NCI-H748 treated with DMSO at 0.1 percent for 48 hours (cell line): ENCODE data around the gene ELOVL5.
"Not testable (repeated sequence)": the region's sequence is repeated elsewhere in the genome, so short reads cannot be mapped to it uniquely, and the experiment has no call there.

ENCODE experiments used
- DNase-seq: peaks from one replicate; lab custom pipeline; 2025; lab: John Stamatoyannopoulos, UW

The ELOVL5 gene

DNA sequence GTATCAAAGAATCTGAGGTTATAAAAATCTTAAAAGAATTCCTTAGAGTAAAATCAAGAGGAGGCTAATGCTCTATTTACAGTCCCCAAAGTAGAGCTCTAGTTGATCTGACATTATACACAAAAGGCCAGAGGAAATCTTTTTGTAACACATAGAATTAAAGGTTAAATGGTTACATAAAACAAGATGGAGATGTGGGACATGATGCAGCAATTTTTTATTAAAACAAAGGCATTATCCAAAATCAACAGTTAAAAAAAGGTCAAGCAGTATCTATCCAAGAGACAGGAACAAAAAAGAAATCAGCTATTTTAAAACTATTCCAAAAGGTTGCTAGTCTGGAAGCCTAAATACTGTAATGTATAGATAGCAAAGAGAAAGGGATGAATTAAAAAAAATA lies 20.4 kb downstream of the ELOVL5 start:
- no peak for DNase-seq

DNA sequence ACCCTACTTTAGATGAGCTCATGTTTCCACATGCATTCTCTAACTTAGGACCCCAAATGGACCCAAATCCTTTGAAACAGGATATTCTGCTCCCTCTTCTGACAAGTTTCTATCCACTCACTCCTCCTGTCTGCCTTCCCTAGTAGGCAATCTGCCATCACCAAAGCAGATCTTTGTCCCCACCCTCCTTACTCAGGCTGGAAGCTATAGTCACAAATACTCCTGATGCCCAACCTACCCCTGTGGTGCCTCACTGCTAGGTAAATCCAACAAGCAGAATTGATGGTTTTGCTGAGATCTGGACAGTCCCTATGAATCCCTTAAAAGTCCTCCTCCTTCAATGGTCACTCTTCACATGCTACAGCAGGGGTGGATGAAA lies 21.7 kb downstream of the ELOVL5 start:
- no peak for DNase-seq

DNA sequence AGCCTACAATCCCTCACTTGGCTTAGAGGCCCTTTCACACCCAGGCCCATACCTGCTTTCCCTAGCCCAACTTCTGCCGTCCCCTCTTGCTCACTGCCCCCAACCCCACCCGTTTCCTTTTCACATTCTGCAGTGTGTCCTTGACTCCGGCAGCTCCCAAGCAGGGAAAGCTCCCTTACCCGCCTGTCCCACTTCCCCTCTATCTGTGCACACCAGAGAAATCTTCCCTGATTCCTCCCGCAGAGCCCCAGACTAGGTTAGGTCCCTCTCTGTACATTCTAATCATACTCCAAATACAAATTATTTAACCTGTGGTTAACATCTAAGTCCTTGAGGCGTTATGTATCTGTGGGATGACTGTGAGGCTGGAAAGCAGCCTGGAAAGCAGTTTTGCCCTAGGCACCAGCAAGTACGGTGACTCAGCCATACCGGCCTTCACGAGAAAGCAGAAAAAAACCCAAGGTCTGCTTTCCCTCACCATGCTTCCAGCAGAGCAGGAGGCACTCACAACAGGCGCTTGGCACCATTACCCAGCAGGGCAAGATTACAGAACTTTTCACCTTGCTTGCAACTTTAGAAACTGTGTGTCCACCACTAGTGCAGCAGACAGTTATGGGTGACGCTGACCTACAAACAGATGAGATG lies 22.3 kb downstream of the ELOVL5 start:
- no peak for DNase-seq

DNA sequence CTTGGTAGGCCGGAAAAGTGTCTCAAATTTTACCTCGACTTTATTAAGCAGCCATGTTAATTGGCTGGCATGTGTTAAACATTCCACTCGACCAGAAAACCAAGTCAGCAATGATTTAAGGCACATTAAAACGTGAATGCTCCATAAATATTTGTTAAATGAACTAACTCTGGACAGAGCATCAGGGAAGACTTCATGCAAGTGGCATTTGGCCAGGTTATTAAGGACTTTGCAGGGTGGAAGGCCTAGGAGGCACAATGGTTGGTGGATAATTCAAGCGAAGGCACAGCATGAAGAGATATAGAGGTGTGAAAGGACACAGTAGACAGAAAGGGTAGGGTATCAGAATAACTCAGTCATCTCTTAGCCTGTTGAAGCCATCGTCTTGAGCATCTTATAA lies 23.0 kb downstream of the ELOVL5 start:
- no peak for DNase-seq

DNA sequence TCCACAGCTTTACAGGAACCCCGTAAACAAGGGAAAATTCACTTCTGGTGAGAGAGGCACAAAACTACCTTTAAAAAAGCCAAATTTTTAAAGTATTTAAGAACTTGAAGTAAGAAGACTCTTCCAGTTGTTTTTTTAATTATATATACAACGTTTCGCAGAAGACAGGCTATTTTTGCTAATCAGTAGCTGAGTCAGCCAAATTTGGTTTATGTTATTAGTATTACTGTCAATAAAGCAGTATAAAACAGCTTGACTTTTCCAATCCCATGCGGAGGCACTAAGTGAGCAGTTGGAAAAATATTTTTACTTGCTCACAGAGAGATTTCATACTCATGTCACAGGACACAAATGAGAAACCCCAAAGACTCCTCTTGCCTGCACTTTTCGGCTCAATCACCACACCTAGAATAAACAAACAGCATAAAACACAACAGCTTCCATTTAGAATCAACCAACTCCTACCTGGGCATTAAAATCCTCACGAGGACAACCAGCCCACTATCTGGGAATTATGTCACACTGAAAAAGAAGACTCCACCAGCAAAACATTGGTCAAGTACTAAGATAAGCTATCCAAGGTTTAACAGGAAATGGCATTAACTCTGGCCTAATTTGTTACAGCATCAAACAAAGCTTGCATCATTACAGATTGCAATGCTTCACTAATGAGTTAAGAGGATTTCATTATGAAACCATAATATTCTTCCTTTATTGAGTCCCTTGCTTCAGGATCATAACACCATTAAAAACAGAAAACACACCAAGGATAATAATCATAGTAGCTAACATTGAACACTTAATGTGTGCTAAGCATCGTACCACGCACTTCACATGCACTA lies 26.3 kb downstream of the ELOVL5 start:
- DNase-seq: no peak

DNA sequence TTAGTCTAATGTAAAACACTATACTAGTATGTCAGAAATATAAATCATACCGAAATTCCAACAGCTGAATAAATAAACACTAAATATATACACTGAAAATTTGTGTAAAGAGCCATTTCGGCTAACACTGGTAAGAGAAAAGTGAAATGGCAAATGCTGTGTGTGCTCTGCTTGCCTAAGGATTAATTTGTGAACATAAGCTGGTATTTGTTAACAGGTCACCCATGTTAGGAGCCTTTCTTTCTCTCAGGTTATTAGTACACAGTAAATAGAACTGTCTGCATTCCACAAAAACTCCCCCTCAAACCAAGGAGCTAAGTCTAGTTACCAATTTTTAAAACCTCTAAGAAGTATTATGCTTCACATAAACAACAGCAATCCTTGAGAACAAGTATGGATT lies 27.0 kb downstream of the ELOVL5 start:
- no peak for DNase-seq

DNA sequence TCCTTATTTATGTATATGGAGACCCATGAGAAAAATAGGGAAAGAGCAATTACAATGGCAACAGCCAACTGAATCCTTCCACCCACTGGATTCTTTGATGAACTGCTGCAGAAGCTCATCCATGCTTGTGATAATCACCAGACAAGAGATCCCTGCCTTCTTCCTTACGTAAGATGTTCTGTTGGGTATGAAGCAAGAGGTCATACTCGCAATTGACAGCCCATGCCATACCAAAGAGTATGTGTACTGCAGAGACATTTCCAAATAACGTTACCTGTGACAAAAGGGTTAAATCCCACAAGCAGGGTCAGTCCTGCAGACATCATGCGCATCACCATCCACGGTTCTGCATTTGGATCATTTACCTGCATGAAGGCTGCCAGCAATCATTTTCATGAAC lies 27.8 kb downstream of the ELOVL5 start:
- no peak for DNase-seq

DNA sequence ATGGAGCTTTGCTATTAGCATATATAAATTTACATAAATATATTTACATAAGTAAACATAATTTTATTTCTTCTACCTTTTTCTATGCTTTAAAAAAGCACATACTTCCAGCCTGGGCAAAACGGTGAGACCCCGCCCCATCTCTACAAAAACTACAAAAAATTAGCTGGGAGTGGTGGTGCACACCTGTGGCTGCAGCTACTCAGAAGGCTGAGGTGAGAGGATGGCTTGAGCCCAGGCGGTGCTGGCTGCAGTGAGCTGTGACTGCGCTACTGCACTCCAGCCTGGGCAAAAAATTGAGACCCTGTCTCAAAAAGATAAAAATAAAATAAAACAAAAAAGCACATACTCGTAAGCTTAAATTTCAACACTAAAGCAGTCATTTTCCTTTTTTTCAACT lies 30.3 kb downstream of the ELOVL5 start:
- no peak for DNase-seq

DNA sequence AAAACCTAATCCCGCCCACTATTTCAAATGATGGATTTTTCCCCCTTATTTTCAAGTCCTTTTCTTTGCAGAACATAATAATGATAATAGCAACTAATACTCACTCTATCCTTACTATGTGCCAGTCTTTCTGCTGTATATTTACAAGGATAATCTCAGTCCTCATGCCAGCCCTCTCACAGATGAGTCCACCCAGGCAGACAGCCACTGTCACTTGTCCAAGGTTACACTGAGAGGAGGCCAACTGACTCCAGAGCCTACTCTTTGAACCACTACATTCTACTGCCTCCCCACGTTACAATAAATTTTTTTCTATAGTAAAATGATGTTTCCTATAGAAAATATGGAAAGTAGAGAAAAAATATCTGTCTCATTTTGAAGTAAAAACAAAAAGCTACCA lies 30.9 kb downstream of the ELOVL5 start:
- DNase-seq: no peak

DNA sequence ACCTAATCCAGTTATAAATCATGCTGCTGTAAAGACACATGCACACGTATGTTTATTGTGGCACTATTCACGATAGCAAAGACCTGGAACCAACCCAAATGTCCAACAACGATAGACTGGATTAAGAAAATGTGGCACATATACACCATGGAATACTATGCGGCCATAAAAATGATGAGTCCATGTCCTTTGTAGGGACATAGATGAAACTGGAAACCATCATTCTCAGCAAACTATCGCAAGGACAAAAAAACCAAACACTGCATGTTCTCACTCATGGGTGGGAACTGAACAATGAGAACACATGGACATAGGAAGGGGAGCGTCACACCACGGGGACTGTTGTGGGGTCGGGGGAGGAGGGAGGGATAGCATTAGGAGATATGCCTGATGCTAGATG lies 31.5 kb downstream of the ELOVL5 start:
- not testable (repeated sequence) for DNase-seq

DNA sequence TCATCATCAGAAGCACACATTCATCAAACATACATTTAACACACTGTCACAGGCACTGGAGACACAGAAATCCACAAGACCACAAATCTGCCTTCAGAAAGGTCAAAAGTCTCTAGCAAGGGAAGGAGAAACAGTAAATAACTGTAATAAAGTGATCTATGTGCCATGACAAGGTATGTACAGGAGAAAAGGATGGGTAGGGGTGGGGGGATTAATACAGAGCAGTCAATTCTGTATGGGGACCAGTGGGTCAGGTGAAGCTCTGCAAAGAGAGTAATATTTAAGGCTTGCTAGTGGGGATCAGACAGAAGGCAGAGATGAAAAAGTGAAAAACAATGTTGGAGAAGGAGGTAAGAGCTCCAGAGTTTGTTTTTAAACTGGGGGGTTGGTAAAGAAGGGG lies 32.6 kb downstream of the ELOVL5 start:
- no peak for DNase-seq

DNA sequence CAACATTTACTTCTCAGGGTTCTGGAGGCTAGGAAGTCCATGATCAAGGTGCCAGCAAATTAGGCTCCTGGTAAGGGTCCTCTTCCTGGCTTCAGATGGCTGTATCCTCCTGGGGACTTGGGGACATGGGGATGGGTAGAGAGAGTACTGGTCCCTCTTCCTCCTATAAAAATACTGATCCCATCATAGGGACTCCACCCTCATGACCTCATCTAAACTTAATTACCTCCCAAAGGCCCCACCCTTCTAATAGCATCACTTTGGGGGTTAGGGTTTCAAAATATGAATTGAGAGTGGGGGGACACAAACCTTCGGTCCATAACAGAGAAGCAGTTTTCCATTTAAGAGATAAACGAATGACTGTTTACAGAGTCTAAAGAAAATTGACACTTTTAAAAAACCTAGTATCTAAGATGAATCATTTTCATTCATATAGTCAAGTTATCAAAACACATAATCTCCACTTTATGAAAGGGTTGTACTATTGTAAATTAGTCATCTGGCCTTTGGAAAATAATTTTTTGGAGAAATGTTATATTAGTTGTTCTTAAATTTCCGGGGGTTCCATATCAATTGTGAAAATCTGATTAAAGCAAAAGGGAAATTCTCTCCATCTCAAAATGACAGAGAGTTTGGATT lies 33.5 kb downstream of the ELOVL5 start:
- no peak for DNase-seq

DNA sequence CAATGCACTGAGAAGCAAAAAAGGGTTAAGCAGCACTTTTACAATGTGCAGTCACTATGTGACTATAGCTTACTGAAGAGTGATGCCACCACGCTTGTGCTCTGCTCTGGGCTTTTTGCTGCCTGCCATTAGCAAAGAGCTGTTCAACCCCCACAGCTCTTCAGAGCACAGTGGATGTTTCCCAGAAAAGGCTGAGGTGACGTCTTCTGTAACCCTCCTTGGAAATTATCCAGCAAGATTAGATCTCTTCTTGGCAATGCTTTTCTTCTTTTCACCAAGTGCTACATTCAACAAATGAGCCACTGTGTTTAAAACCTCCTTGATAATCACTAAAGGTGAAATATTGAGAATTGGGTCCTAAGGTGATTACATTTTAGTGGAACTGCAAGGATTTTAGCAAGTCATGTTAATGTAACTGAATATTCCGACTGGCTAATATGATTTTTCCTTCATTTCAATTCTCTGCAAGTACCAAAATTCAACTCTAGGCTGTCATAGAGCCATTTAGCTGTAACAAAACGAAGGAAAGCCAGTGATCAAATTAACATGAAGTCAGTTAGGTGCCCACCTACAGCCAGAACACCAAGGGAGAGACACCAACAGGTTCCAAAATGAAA lies 34.9 kb downstream of the ELOVL5 start:
- no peak for DNase-seq

DNA sequence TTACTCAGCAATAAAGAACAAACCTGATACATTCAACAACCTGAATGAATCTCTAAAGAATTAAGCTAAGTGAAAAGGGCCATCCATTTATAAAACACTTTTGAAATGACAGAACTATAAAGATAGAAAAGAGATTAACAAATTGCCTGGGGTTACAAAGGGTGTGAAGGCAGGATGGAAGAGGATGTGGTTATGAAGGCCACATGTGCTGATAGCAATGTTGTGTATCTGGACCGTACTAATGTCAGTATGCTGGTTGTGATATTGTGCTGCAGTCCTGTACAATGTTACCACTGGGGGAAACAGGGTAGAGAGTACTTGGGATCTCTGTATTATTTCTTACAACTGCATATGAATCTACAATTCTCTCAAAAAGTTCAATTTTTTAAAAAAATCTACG lies 36.4 kb downstream of the ELOVL5 start:
- no peak for DNase-seq

DNA sequence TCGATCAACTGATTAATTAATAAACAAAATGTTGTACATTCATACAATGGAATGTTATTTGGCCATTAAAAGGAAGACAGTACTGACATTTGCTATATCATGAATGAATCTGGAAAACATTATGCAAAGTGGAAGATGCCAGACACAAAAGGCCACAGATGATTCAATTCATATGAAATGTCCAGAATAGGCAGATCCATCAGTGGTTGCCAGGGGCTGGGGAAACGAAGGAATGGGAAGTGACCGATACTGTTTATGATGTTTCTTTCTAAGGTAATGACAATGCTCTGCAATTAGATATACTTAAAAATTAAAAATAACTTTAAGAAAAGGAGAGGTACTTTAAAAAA lies 37.2 kb downstream of the ELOVL5 start:
- no peak for DNase-seq

DNA sequence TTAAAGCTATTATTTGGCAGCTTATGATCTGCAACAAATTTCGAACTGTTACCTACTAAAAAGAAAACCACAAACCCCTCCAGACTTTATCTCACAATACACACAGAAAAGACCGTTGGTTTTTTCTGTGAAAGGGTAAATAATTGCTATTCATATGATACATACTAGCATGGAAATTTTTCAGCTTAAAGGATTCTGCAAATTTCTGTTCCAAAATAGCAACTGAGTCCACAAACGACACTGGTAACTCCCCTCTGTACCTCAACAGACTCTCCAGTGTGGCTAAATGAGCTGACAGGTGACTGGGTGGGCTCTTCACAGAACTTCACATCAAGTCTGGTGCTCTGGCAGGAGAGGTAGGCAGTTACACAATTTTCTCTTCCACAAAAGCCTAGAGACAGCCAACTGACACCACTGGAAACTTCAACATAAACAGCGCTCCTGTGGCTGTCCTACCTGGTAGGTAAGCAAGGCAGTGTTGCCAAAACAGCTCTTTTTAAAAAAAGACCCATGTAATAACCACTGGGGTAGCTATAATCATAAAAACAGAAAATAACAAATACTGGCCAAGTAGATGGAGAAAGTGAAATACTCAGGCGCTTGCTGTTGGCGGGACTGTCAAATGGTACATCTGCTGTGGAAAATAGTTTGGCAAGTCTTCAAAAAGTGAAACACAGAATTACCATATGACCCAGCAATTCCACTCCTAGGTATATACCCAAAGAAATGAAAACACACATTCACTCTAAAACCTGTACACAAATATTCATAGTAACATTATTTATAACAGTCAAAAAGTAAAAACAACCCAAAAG lies 37.8 kb downstream of the ELOVL5 start:
- DNase-seq: no peak

DNA sequence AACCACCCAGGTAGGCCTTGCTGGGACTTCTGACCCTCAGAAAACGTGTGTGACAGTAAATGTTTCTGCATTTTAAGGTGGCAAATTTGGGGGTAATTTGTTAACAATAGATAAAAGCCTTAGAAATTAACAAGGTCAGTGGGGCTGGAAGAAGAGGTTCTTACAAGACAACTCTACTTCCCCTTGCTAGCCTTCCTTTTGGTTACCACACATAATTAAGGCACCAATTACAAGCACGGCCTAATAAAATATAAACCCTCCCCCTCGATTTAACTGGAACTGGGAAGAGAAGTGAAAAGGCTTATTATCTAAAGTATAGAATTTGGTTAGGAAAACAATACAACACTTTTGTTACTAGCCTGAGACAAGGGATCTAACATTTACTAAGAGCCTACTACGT lies 38.8 kb downstream of the ELOVL5 start:
- no peak for DNase-seq

DNA sequence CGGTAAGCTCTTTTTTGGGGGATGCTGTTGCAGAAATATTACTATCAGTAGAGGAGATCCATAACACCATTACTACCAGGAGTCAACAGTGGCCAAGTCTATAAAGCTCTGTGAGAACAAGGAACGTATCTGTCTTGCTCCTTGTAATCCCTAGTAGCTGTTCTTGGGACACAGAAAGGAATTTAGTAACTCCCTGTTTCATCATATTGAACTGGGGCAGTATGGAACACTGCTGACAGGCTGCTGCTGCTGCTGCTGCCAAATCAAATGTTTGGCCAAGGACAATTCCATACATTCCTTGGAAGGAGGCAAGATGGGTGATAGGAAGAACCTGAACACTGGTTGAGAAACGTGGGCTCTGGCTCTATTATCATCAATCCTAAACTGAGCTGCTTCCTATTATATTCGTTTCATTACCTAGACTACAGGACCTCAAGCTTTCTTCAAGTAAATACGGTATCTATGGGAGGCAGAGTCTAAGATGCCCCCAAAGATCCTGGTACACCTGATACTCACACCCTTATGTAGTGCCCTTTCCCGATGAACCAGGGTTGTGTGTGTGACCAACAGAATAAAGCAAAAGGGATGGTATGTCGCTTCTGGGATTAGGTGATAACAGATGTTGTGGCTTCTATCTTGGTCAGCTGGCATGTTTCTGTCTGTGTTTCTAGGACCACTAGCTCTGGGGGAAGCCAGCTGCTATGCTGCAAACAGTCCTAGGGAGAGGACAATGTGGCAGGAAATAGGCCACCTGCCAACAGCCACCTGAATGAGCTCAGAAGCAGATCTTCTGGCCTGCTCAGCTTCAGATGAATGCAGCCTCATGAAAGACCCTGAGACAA lies 39.5 kb downstream of the ELOVL5 start:
- DNase-seq: no peak

DNA sequence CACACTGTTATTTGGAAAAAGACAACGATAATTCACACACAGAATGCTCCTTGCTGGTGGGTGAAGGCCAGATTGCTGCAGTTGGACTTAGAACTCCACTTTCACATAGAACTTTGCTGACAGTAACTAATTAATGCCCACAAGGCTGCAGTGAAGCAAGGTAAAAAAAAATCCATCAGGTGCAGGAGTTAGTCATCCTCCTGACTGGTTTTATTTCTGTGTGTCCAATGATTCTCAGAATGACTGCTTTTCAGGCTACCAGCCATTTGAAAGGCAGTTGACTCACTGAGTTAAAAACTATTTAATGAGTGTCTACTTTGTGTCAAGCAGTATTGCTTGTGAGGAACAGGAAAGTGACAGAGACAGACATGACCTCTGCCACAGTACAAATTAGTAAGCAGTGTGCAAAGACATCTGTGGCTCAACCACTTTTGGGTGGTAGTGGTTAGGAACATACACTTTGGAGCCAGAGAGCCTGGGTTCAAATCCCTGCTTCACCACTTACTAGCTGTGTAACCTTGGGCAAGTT lies 41.9 kb downstream of the ELOVL5 start:
- no peak for DNase-seq

DNA sequence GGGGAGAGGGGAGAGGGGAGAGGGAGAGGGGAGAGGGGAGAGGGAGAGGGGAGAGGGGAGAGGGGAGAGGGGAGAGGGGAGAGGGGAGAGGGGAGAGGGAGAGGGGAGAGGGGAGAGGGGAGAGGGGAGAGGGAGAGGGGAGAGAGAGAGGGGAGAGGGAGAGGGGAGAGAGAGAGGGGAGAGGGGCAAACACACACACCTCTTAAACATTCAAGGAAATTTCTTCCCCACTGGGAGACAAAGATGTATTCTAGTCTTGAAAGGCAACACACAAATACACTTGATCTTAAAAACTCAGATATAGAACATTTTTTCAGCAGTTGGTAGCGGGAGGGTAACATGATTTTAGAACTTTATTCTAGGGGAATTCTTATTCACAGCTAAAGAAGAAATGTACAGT lies 42.5 kb downstream of the ELOVL5 start:
- not testable (repeated sequence) for DNase-seq

DNA sequence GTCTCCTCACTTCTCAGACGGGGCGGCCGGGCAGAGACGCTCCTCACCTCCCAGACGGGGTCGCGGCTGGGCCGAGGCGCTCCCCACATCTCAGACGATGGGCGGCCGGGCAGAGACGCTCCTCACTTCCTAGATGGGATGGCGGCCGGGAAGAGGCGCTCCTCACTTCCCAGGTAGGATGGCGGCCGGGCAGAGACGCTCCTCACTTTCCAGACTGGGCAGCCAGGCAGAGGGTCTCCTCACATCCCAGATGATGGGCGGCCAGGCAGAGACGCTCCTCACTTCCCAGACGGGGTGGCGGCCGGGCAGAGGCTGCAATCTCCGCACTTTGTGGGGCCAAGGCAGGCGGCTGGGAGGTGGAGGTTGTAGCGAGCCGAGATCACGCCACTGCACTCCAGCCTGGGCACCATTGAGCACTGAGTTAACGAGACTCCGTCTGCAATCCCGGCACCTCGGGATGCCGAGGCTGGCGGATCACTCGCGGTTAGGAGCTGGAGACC lies 43.2 kb downstream of the ELOVL5 start:
- DNase-seq: not testable (repeated sequence)
